Liver (tissue), 3 donors: ENCODE results near the gene GNPTG.

Source experiments
- EGR1 ChIP-seq, 2 donors: IDR thresholded peaks; 2 replicates each; pipeline ENCODE4 v1.6.1; 2016 to 2018; ENCODE audit warnings: antibody characterized with exemption in 2 of 2, low read depth in 2 of 2
- FOXA2 ChIP-seq: IDR thresholded peaks from 2 replicates; pipeline ENCODE4 v1.6.1; 2016; ENCODE audit warnings: antibody characterized with exemption
- HNF4G ChIP-seq: IDR thresholded peaks from 2 replicates; pipeline ENCODE4 v1.6.1; 2016; ENCODE audit warnings: antibody characterized with exemption
- JUND ChIP-seq, 2 donors: IDR thresholded peaks; 2 replicates each; pipeline ENCODE4 v1.6.1; 2016; ENCODE audit warnings: antibody characterized with exemption in 2 of 2
- NR2F2 ChIP-seq: IDR thresholded peaks from 2 replicates; pipeline ENCODE4 v1.6.1; 2016; ENCODE audit warnings: antibody characterized with exemption
- RAD21 ChIP-seq, 2 donors: IDR thresholded peaks; 2 replicates each; pipeline ENCODE4 v1.6.1; 2016; ENCODE audit warnings: antibody characterized with exemption in 2 of 2, mild to moderate bottlenecking in 2 of 2
- RXRA ChIP-seq, 2 donors: IDR thresholded peaks; 2 replicates each; pipeline ENCODE4 v1.6.1; 2017 to 2018; ENCODE audit warnings: antibody characterized with exemption in 2 of 2, mild to moderate bottlenecking in 1 of 2
- TAF1 ChIP-seq: conservative IDR thresholded peaks from 2 replicates; pipeline ENCODE4 v1.6.1; 2016; ENCODE audit warnings: antibody characterized with exemption, mild to moderate bottlenecking
- YY1 ChIP-seq: IDR thresholded peaks from 2 replicates; pipeline ENCODE4 v1.6.1; 2016; ENCODE audit warnings: antibody characterized with exemption, mild to moderate bottlenecking
- TF ChIP-seq, protein P1 (sequence below): fragments of 150-350 bp; IDR thresholded peaks from 2 replicates; pipeline ENCODE4 v1.5.1; 2017; ENCODE audit warnings: improper control_type of control experiment, low read depth, low read length; ENCODE audit not compliant: missing input control
- TF ChIP-seq, protein P2 (sequence below): IDR thresholded peaks from 2 replicates; pipeline ENCODE4 v1.6.1; 2016; ENCODE audit warnings: antibody characterized with exemption
- TF ChIP-seq, protein P3 (sequence below): IDR thresholded peaks from 2 replicates; pipeline ENCODE4 v1.6.1; 2016; ENCODE audit warnings: antibody characterized with exemption
- TF ChIP-seq, protein P4 (sequence below): IDR thresholded peaks from 2 replicates; pipeline ENCODE4 v1.6.1; 2016; ENCODE audit warnings: antibody characterized with exemption
- donor health status: healthy.
- donor health status: healthy.

DNA sequence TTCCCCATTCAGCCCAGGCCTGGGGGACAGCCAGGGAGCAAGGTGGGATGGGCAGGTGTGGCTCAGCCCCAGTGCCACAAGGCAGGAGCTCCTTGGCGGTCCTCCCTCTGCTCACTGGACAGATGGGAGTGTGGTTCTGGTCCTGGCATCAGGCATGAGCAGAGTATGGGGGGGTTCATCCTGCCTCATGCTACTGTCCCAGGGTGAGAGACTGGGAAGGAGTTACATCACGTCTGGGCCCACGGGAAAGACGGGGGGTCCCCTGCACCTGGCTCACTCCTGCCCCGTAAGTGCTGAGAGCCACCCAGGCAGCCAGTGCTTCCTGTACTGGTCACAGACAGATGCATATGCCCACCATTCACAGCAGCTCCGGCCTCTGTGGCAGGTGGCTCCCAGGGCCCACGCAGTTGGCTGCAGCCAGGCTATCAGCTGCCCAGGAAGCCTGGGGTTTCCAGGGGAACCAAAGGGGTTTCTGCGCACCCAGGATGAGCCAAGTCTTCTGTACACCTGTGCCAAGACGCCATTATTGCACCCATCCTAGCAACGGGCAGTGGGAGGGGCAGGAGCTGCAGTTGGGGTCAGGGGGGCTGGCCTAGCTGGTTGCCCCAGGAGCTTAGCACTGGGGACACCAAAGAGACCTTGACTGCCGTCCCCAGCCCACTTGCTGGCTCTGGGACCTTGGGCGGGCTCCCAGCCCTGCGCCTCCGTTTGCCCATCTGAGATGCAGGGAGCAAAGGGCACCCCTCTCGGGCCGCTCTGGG is 16.3 kb upstream of the GNPTG start:
- TF ChIP-seq, protein P1, sequence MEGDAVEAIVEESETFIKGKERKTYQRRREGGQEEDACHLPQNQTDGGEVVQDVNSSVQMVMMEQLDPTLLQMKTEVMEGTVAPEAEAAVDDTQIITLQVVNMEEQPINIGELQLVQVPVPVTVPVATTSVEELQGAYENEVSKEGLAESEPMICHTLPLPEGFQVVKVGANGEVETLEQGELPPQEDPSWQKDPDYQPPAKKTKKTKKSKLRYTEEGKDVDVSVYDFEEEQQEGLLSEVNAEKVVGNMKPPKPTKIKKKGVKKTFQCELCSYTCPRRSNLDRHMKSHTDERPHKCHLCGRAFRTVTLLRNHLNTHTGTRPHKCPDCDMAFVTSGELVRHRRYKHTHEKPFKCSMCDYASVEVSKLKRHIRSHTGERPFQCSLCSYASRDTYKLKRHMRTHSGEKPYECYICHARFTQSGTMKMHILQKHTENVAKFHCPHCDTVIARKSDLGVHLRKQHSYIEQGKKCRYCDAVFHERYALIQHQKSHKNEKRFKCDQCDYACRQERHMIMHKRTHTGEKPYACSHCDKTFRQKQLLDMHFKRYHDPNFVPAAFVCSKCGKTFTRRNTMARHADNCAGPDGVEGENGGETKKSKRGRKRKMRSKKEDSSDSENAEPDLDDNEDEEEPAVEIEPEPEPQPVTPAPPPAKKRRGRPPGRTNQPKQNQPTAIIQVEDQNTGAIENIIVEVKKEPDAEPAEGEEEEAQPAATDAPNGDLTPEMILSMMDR = no peak
- no peak for TF ChIP-seq RXRA (IDR thresholded peaks at IDR 0.05)
- TF ChIP-seq HNF4G = no peak
- no peak for TF ChIP-seq NR2F2
- TF ChIP-seq RAD21 (IDR thresholded peaks at IDR 0.05) = no peak
- TF ChIP-seq, protein P2, sequence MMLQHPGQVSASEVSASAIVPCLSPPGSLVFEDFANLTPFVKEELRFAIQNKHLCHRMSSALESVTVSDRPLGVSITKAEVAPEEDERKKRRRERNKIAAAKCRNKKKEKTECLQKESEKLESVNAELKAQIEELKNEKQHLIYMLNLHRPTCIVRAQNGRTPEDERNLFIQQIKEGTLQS = no peak
- no peak for TF ChIP-seq YY1
- TF ChIP-seq, protein P3, sequence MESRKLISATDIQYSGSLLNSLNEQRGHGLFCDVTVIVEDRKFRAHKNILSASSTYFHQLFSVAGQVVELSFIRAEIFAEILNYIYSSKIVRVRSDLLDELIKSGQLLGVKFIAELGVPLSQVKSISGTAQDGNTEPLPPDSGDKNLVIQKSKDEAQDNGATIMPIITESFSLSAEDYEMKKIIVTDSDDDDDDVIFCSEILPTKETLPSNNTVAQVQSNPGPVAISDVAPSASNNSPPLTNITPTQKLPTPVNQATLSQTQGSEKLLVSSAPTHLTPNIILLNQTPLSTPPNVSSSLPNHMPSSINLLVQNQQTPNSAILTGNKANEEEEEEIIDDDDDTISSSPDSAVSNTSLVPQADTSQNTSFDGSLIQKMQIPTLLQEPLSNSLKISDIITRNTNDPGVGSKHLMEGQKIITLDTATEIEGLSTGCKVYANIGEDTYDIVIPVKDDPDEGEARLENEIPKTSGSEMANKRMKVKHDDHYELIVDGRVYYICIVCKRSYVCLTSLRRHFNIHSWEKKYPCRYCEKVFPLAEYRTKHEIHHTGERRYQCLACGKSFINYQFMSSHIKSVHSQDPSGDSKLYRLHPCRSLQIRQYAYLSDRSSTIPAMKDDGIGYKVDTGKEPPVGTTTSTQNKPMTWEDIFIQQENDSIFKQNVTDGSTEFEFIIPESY = no peak
- TF ChIP-seq JUND (IDR thresholded peaks at IDR 0.05) = no peak
- TF ChIP-seq TAF1 = no peak
- no peak for TF ChIP-seq EGR1 (IDR thresholded peaks at IDR 0.05; ENCODE audit: low read depth in 2 of 2)
- TF ChIP-seq FOXA2 = no peak
- TF ChIP-seq, protein P4, sequence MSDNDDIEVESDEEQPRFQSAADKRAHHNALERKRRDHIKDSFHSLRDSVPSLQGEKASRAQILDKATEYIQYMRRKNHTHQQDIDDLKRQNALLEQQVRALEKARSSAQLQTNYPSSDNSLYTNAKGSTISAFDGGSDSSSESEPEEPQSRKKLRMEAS = no peak
